Muscle layer of duodenum (tissue), 2 donors: ENCODE measurements around the gene PTPN9.
"Not testable (repeated sequence)": the region's sequence is repeated elsewhere in the genome, so short reads cannot be mapped to it uniquely, and the experiment has no call there.

Experiments used
- H3K27ac ChIP-seq: one replicate; pipeline ENCODE4 v1.7.0; 2013; ENCODE audit warnings: mild to moderate bottlenecking, low read length
- H3K27me3 ChIP-seq: one replicate; pipeline ENCODE4 v1.7.0; 2013; ENCODE audit warnings: low read depth, mild to moderate bottlenecking, control low read depth, low read length
- H3K36me3 ChIP-seq, 2 donors: one replicate each; pipeline ENCODE4 v1.7.0; 2013; ENCODE audit warnings: low read length in 2 of 2, control low read depth in 1 of 2, mild to moderate bottlenecking in 1 of 2; ENCODE audit not compliant: insufficient read depth in 2 of 2, control insufficient read depth in 1 of 2
- H3K4me1 ChIP-seq, 2 donors: one replicate each; pipeline ENCODE4 v1.7.0; 2013; ENCODE audit warnings: low read length in 2 of 2, mild to moderate bottlenecking in 2 of 2, control low read depth in 1 of 2, moderate library complexity in 1 of 2; ENCODE audit not compliant: insufficient read depth in 2 of 2, control insufficient read depth in 1 of 2
- H3K4me3 ChIP-seq, 2 donors: one replicate each; pipeline ENCODE4 v1.7.0; 2013; ENCODE audit warnings: low read length in 2 of 2, low read depth in 1 of 2, mild to moderate bottlenecking in 1 of 2
- H3K9me3 ChIP-seq, 2 donors: one replicate each; pipeline ENCODE4 v1.7.0; 2013; ENCODE audit warnings: low read length in 2 of 2, control low read depth in 1 of 2, mild to moderate bottlenecking in 1 of 2; ENCODE audit not compliant: control insufficient read depth in 1 of 2
- donor health status: healthy.

Gene PTPN9

GRCh38 chr15:75598361-75598760 lies 19.2 kb upstream of the PTPN9 start:
- Histone ChIP-seq H3K27ac (no peak overlapping the region), H3K9me3 (no peaks in the 10 kb centered on the region), H3K4me3 (no peak overlapping the region), H3K4me1 (no peaks in the 10 kb centered on the region), H3K36me3 (peaks cover 39 to 56% of the 10 kb centered on the region in 2 donors), H3K27me3 (no peaks in the 10 kb centered on the region)

GRCh38 chr15:75597667-75598341 lies 18.7 kb upstream of the PTPN9 start:
- Histone ChIP-seq H3K9me3 (no peaks in the 10 kb centered on the region), H3K4me3 (no peak overlapping the region), H3K4me1 (no peaks in the 10 kb centered on the region), H3K36me3 (peaks cover 39 to 56% of the 10 kb centered on the region in 2 donors), H3K27ac (no peak overlapping the region), H3K27me3 (no peaks in the 10 kb centered on the region)

GRCh38 chr15:75596703-75597345 lies 17.7 kb upstream of the PTPN9 start:
- Histone ChIP-seq H3K4me3 (no peak overlapping the region), H3K27ac (no peak overlapping the region), H3K4me1 (no peaks in the 10 kb centered on the region), H3K36me3 (peaks cover 39 to 59% of the 10 kb centered on the region in 2 donors), H3K27me3 (no peaks in the 10 kb centered on the region), H3K9me3 (no peaks in the 10 kb centered on the region)

- Histone ChIP-seq H3K36me3 (peaks cover 30 to 44% of the 10 kb centered on the region in 2 donors), H3K27me3 (no peaks in the 10 kb centered on the region), H3K9me3 (no peaks in the 10 kb centered on the region), H3K27ac (no peak overlapping the region), H3K4me1 (no peaks in the 10 kb centered on the region), H3K4me3 (no peak overlapping the region)
These were observed 15.2 kb upstream of the PTPN9 start for GRCh38 chr15:75594276-75594675.

GRCh38 chr15:75591655-75592364 lies 12.7 kb upstream of the PTPN9 start:
- no peaks in the 10 kb centered on the region for H3K27me3 ChIP-seq
- H3K36me3 ChIP-seq = peaks cover 9 to 24% of the 10 kb centered on the region in 2 donors
- H3K9me3 ChIP-seq = no peaks in the 10 kb centered on the region
- H3K4me1 ChIP-seq = no peaks in the 10 kb centered on the region
- H3K27ac ChIP-seq = no peak overlapping the region
- H3K4me3 ChIP-seq = no peak overlapping the region

- H3K9me3 ChIP-seq = no peaks in the 10 kb centered on the region
- no peaks in the 10 kb centered on the region for H3K27me3 ChIP-seq
- no peaks in the 10 kb centered on the region for H3K4me1 ChIP-seq
- H3K27ac ChIP-seq = no peak overlapping the region
- no peak overlapping the region for H3K4me3 ChIP-seq
- H3K36me3 ChIP-seq = peaks cover 0 to 11% of the 10 kb centered on the region in 2 donors
These were observed 11.1 kb upstream of the PTPN9 start for GRCh38 chr15:75590239-75590638.

GRCh38 chr15:75589071-75589470 lies 10.0 kb upstream of the PTPN9 start:
- H3K27me3 ChIP-seq = no peaks in the 10 kb centered on the region
- H3K9me3 ChIP-seq = no peaks in the 10 kb centered on the region
- H3K4me3 ChIP-seq = no peak overlapping the region
- no peaks in the 10 kb centered on the region for H3K4me1 ChIP-seq
- peaks cover 0 to 9% of the 10 kb centered on the region in 2 donors for H3K36me3 ChIP-seq
- no peak overlapping the region for H3K27ac ChIP-seq

GRCh38 chr15:75586422-75586821 lies 7.3 kb upstream of the PTPN9 start:
- not testable (repeated sequence) for H3K36me3 ChIP-seq, H3K4me1 ChIP-seq, H3K4me3 ChIP-seq, H3K9me3 ChIP-seq, H3K27ac ChIP-seq, H3K27me3 ChIP-seq

GRCh38 chr15:75584121-75584520 lies 5.0 kb upstream of the PTPN9 start:
- no peaks in the 10 kb centered on the region for H3K27me3 ChIP-seq
- no peaks in the 10 kb centered on the region for H3K4me1 ChIP-seq
- no peak overlapping the region for H3K27ac ChIP-seq
- no peaks in the 10 kb centered on the region for H3K9me3 ChIP-seq
- H3K4me3 ChIP-seq = no peak overlapping the region
- no peaks in the 10 kb centered on the region for H3K36me3 ChIP-seq

GRCh38 chr15:75583701-75584100 lies 4.6 kb upstream of the PTPN9 start:
- H3K36me3 ChIP-seq = no peaks in the 10 kb centered on the region
- H3K27me3 ChIP-seq = no peaks in the 10 kb centered on the region
- no peaks in the 10 kb centered on the region for H3K9me3 ChIP-seq
- H3K4me1 ChIP-seq = no peaks in the 10 kb centered on the region
- H3K27ac ChIP-seq = no peak overlapping the region
- no peak overlapping the region for H3K4me3 ChIP-seq

GRCh38 chr15:75582943-75583342 lies 3.8 kb upstream of the PTPN9 start:
- not testable (repeated sequence) for H3K27ac ChIP-seq, H3K36me3 ChIP-seq, H3K9me3 ChIP-seq, H3K4me3 ChIP-seq, H3K4me1 ChIP-seq, H3K27me3 ChIP-seq
